GM18526 (cell line): ENCODE data around the gene PDE1C.

ENCODE experiments used
- POLR2A ChIP-seq: IDR thresholded peaks from 3 replicates; pipeline ENCODE4 v1.6.1; 2011; ENCODE audit not compliant: insufficient read length; ENCODE audit errors: extremely low read depth

Gene PDE1C

DNA sequence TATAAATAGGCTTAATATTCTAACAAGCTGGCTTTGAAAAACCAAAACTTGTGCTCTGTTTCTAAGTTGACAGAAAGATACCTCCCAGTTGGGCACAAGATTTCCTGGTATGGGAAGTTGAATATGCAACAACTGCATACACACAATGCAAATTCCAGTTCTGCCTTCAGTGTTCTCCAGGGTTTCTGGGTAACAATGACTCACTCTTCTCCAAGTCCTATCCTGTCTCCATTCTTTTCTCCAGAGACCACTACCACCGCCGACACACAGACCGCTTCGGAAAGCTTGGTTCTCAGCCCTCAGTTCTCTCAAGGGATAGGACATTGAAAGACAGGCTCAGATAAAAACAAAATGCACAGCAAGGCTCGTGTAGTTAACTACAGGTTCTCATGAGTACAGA lies 12.2 kb downstream of the PDE1C start:
- no peak for TF ChIP-seq POLR2A

DNA sequence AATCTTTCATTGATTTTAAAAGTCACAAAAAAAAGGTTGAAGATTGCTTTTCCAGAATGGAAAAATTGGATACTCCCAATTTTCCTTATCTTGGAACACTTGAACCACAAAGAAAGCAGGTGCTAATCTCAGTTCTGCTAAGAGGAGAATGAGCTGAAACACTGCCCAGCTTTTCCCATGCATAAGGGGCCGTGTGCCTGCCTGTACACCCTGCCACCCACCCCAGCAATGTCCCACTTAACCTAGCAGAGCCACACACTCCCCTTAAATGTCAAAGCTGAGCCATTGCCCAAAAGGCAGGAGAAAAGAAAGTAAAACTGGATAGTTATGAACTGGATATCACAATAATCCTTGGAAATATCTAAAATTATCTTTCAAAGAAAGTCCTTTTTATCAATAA lies 13.4 kb downstream of the PDE1C start:
- no peak for TF ChIP-seq POLR2A

DNA sequence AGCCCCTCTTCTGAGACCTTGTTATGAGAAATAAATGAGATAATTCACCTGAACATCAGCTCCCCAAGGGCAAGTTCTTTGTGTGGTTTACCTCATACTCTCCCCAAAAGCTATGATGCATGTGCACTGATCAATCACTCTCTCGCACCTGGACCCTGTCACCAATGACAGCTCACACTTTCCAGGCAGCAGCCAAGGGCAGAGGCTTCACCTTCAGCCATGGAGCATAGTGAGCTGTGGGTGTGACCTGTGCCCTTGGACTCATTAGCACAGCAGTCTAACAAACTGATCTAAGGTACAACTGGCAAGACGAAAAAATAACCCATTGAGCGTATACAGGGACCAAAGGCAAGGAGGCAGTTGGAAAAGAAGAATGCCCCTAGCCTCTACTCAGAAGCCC lies 17.0 kb downstream of the PDE1C start:
- TF ChIP-seq POLR2A = no peak

DNA sequence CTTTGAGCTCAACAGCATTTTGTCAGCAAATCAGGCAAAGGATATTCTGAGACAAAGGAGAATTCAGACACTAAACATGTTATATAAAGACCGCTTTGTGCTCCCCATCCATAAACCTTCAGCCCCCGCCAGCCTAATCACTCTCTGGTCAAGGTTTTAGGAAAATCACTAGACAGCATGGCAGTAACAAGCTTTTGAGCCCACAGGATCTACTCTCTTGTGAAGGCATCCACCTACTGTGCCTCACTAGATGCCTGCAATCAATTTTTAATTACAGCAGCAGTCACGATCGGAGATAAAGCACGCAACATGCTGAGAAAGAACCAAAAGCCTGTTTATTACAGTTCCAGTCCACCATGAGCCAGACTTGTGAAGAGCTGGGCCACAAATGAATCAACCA lies 19.1 kb downstream of the PDE1C start:
- TF ChIP-seq POLR2A = no peak

DNA sequence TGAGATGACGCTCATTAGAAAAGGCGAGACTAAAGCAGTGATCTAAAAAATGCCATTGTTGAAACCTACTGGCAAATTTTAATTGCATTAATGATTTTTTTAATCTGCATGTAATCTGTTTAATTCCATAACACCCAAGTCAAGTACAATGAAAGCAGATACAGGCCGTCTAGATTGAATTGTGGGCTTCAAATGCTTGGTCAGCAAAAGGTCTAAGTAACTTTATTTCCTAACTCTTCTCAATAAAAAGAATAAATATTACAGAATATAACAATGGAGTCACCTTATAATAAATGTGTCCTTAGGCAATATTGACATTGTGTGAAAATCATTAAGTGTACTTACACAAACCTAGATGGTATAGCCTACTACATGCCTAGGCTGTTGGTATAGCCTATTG lies 20.6 kb downstream of the PDE1C start:
- no peak for TF ChIP-seq POLR2A

DNA sequence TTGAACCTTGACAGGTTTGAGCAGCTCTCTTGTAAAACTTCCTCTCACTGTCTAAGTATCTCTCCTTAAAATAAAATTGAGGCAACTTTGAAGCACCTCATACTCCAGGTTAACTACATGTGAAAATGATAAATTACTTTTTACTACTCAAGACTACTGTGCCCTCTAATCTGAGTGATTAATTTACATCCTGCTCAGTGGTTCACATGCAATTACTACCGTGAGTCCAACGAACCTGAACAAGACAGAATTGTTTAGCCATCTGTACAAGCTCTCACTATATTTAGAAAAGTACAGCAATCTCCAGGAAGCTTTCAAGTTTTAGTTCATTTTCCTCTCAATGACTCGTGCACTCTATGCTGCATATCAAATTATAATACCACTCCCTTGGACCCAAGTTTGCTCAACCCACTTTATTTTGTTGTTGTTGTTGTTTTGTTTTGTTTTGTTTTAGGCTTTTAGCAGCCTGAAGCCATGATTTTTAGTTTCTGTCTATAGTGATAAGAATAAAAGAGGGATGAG lies 21.2 kb downstream of the PDE1C start:
- TF ChIP-seq POLR2A = no peak

DNA sequence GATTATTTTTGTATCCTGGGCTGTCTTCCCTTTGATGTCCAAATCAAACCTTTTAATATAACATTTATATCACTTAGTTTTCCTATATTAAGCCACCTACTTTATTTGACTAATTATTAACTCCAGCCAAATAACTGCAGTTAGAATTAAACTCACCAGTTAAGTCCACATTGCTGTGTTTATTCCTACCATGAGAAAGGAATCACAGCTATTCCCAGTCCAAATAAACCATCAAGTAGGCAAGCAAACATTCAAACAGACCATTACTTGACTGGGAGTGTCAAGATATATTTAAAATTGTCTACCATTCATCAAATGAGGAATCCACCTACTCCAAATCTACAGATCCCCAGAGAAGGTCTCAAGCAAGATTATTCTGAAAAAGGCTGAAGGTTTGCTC lies 22.4 kb downstream of the PDE1C start:
- no peak for TF ChIP-seq POLR2A

DNA sequence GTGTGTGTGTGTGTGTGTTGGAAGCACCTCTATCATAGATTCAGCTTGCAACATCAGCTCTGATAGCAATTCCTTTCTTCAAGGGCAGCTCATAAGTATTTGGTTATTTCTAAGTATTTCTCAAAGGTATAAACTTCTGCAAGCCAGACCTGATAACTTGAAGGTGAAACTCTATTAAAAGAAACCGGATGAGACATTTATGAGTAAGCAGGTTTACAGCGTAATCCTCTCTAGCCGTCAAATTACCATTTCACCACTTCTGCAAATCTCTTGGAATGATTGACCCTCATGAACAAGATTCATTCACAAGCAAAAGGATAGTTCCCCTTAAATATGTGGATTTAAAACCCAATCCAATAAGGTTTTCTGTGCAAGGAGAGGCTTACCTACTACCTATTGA lies 23.1 kb downstream of the PDE1C start:
- TF ChIP-seq POLR2A = no peak

DNA sequence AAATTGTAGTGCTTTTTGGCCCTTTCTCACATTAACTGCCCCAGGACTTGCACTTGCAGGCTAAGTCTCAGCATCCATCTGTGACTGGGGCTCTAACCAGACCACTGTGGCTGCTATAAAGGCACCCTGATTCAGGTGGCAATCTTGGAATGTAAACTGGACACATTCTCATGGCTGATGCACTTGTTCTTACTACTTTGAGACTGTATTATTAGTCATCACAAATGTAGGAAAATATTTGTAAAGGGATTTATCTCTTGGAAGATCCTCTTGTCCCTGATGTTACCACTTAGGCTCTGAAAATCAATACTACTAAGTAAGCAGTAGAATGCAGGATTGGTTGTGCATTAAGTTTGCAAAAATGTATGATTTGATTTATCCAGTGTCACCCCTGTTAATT lies 25.0 kb downstream of the PDE1C start:
- TF ChIP-seq POLR2A = no peak

DNA sequence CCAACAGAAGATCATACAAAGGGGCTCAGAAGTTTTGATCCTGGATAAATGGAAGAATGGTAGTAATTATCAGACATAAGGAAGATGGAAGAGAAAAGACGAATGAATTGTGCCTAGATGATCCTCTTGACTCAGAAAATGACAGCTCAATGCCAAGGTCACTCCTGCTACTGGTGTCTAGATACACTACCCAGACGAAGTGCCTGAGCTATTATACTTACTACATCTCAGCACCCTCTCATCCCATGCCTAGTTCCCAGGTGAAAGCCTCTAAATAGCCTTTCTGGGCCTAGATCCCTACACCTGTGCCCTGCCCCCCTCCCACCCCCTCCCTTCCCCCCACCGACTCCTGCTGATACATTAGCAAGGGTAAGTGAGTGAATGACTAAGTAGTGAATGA lies 25.5 kb downstream of the PDE1C start:
- TF ChIP-seq POLR2A = no peak

DNA sequence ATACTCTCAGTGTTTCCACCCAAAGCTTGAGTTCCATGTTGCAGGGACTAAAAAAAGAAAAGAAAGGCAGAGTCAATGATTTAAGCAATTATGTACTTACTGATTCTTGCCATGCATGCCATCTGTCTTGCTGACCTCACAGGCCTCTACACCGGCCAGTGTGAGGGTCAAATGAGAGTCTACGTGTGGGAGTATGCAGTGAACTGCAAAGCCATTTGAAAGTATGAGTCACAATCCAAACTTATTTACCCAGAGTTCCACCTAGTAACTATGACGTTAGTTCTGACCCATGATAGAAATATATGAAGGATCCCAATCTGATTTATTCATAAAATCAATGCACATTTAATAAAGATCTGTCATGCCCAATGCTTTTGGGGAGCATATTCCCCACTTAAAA lies 26.5 kb downstream of the PDE1C start:
- TF ChIP-seq POLR2A = no peak

DNA sequence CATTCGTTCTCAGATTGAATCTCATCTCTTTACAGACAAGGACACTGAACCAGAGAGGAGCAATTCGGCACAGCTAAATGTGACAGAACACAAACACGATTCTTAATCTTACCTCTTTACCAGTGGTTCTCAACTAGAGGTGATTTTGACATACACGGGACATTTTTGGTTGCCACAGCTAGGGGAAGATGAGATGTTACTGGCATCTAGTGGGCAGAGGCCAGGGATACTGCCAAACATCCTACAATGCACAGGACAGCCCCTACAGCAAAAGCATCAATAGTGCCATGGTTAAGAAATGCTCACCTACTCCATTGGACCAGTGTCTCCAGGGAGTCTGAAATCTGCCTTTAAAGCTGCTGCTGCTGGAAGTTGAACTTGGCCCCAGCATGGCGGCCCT lies 27.3 kb downstream of the PDE1C start:
- no peak for TF ChIP-seq POLR2A

DNA sequence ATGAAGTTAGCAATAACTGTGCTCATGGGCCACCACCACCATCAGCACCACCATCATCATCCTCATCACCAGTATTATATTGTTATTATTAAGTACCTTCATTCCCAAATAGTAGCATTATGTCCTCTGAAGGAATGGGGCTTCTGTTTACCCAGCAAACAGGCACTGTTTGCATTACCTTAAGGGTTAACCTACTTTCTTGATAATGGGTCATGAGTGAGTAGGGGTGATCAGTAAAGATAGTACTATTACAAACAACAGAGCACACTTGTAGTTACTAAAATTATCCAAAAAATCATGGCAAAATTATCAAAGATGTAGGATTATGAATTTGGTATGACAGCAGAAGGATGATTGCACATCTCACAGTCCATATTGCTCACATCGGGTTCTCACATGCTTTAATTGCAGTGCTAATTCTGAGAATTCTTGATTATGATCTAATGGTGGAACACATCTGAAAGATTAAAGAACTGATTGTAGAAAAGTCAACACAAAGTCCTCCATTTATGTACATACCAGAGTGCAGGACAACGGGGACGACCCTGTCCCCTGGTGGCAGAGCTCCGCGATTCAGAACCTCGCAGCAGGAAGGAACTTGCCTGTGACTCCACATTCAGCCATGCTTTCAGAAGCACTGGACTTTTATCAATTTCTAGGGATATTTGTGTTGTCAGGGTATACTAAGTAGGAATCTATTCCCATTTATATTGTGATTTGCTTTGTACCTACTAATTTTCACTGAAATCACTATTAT lies 31.0 kb downstream of the PDE1C start:
- TF ChIP-seq POLR2A = no peak

DNA sequence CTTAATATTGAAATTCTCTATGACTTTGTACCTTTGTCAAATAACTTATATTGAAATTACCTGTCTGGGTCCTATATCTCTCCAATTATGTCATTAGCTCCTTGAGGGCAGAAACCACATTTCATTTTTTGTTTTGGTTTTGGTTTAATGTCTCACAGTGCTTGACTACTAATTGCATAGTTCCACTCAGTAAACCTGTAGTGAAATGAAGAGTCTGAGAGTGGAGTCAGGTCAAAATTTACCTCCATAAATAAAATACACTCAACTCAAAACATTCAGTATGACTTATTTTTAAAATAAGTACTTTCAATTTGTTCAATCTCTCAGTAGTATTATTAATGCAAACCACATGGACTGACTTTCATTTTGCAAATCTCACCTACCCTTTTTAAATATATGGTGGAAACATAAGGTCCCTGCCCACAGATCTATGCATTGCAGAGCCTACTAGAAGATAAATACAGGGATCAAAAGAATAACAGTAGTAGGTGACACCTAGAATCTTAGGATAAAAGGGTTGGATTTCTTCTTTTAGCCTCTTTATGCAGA lies 32.5 kb downstream of the PDE1C start:
- no peak for TF ChIP-seq POLR2A

DNA sequence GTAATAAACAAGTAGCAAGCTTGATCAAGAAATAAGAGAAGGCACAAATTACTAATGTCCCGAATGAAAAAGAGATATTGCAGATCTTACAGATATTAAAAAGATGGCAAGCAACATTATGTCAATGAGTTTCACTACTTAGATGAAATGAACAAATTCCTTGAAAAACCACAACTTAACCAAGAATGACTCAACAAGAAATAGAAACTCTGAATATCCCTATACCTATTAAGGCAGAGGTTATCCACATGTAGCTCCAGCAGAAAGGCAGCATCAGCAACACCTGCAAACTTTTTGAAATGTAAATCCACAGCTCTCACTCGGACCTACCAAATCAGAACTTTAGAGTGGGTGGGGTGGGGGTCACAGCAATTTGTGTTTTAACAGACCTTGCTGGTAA lies 33.6 kb downstream of the PDE1C start:
- TF ChIP-seq POLR2A = no peak

DNA sequence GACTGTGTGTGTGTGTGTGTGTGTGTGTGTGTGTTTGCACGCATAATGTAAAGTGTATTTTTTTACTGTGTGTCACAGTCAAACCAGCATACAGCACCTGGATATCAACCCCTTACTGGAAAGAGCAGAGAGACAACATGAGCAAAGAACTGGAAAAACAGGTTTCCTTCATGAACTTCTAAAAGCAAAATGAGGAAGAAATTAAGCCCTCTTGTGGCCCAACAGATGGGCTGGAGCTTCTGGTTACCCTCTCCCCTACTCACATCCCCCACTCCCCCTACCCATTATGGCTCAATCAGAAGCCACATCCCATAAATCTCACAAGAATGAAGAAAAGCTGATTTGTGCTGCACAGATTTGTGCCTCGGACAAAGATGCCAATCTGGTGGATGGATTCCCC lies 36.2 kb downstream of the PDE1C start:
- TF ChIP-seq POLR2A = no peak

DNA sequence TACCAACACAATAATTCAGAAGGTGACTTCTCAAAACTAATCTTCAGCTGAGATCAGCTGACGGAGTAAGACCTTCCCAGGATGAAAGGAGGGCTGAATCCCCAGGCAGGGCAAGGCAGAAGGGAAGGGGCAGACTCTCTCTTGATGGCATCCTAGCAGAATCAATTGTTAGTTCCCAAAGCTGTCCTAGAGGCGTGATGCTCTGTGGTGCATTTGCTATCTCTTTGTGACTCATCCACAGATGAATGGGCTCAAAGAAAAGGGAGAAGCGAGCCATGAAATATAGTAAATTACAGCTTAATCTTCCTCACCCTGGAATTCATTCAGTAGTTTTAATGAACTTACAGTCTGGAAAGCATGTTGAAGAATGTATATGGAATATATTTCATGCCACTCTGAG lies 37.2 kb downstream of the PDE1C start:
- no peak for TF ChIP-seq POLR2A
